K562 (cell line): ENCODE data around the gene RPL15. TPM values are rescaled to one million over a fixed set of nuclear protein-coding genes. Genes with fewer than 3 reads are reported as not detected.

Source experiments
- GTF2A2 ChIP-seq: IDR thresholded peaks from 2 replicates; pipeline ENCODE4 v1.6.1; 2016; ENCODE audit warnings: mild to moderate bottlenecking, missing genetic modification characterization, missing compliant biosample characterization
- MAFF ChIP-seq: IDR thresholded peaks from 2 replicates; pipeline ENCODE4 v1.6.1; 2012; ENCODE audit warnings: low read length, improper control_type of control experiment
- MAFG ChIP-seq: fragments of 450-650 bp; conservative IDR thresholded peaks from 2 replicates; pipeline ENCODE4 v1.6.1; 2016; ENCODE audit warnings: missing genetic modification characterization, missing compliant biosample characterization
- NR2C1 ChIP-seq, 2 experiments: fragments of 450-650 bp; IDR thresholded peaks; 2 replicates each; pipeline ENCODE4 v1.6.1; 2017; ENCODE audit warnings: mild to moderate bottlenecking in 2 of 2, antibody characterized with exemption in 1 of 2, inconsistent platforms in 1 of 2, missing compliant biosample characterization in 1 of 2, missing genetic modification characterization in 1 of 2
- RAD51 ChIP-seq: fragments of 450-650 bp; IDR thresholded peaks from 2 replicates; pipeline ENCODE4 v1.7.1; 2016; ENCODE audit warnings: low read depth, mild to moderate bottlenecking, borderline replicate concordance
- RBM22 ChIP-seq: fragments of 200-400 bp; formaldehyde crosslinking; IDR thresholded peaks from 2 replicates; pipeline ENCODE4 v1.6.1; 2018; ENCODE audit warnings: low read length, low read depth; ENCODE audit not compliant: poor library complexity, severe bottlenecking
- SNRNP70 ChIP-seq: fragments of 200-400 bp; formaldehyde crosslinking; optimal IDR thresholded peaks from 2 replicates; pipeline ENCODE3; 2017; ENCODE audit warnings: low read depth, low read length
- SRSF7 ChIP-seq: fragments of 200-400 bp; formaldehyde crosslinking; optimal IDR thresholded peaks from 2 replicates; pipeline ENCODE3; 2017; ENCODE audit warnings: mild to moderate bottlenecking, low read depth, low read length
- STAT6 ChIP-seq: sonication (generic); formaldehyde crosslinking; IDR thresholded peaks from 2 replicates; pipeline ENCODE4 v1.8.1; 2023; ENCODE audit warnings: mild to moderate bottlenecking, missing genetic modification reagents
- TARDBP ChIP-seq: fragments of 450-650 bp; IDR thresholded peaks from 2 replicates; pipeline ENCODE4 v1.6.1; 2016
- TCF7 ChIP-seq: sonication (generic); IDR thresholded peaks from 2 replicates; pipeline ENCODE4 v1.6.1; 2016; ENCODE audit warnings: antibody characterized with exemption, borderline replicate concordance
- YY1 ChIP-seq, 3 experiments: IDR thresholded peaks; 2 replicates each; pipeline ENCODE4 v1.6.1; 2011; ENCODE audit warnings: low read length in 2 of 3, mild to moderate bottlenecking in 2 of 3, moderate library complexity in 2 of 3, borderline replicate concordance in 1 of 3, control low read depth in 1 of 3, low read depth in 1 of 3; ENCODE audit not compliant: insufficient read depth in 3 of 3, insufficient replicate concordance in 2 of 3, control insufficient read depth in 1 of 3, insufficient read length in 1 of 3; ENCODE audit errors: extremely low read depth in 1 of 3
- ZNF766 ChIP-seq: fragments of 200-800 bp; sonication (Bioruptor generic); conservative IDR thresholded peaks from 2 replicates; pipeline ENCODE4 v1.6.1; 2016; ENCODE audit warnings: missing genetic modification characterization, missing compliant biosample characterization
- ZNF780A ChIP-seq: fragments of 250-450 bp; sonication (Bioruptor Pico); IDR thresholded peaks from 2 replicates; pipeline ENCODE4 v1.5.0; 2021; ENCODE audit warnings: mild to moderate bottlenecking
- polyA plus RNA-seq, 8 experiments: library from polyadenylated mRNA; depleted of rRNA in 4 of 8; stranded (reverse) in 5 of 8; unstranded in 3 of 8; fragments of >200 nt; fragmentation: Nextera tagmentation in 2 of 8; fragmentation: Illumina TruSeq in 1 of 8; extraction: Ambion mirVana in 2 of 8; extraction: Trizol in 1 of 8; gene quantifications; 2 replicates each; pipeline versions ENCODE4 v1.2.1 to v1.2.3, GENCODE V29; 2011 to 2014; ENCODE audit warnings: inconsistent platforms in 1 of 8, missing spikeins in 1 of 8
- total RNA-seq, 7 experiments: library from RNA; depleted of rRNA in 6 of 7; stranded (reverse); fragments of >200 nt in 6 of 7; fragmentation: Illumina TruSeq in 2 of 7; extraction: Trizol in 2 of 7; gene quantifications; 2 replicates each; pipeline versions ENCODE4 v1.2.1 to v1.2.3, GENCODE V29; 2011 to 2021; ENCODE audit warnings: low replicate concordance in 1 of 7
- TF ChIP-seq, protein P1 (sequence below): sonication (generic); formaldehyde crosslinking; IDR thresholded peaks from 2 replicates; pipeline ENCODE4 v1.8.0; 2022; ENCODE audit warnings: missing genetic modification reagents, mild to moderate bottlenecking, borderline replicate concordance
- TF ChIP-seq, protein P2 (sequence below): sonication (generic); formaldehyde crosslinking; IDR thresholded peaks from 2 replicates; pipeline ENCODE4 v1.8.0; 2022; ENCODE audit warnings: missing genetic modification reagents, mild to moderate bottlenecking, moderate library complexity, borderline replicate concordance
- TF ChIP-seq, protein P3 (sequence below): fragments of 250-450 bp; sonication (Bioruptor Pico); IDR thresholded peaks from 2 replicates; pipeline ENCODE4 v1.5.0; 2020; ENCODE audit warnings: mild to moderate bottlenecking

Gene RPL15
- total and polyA plus RNA-seq, 9 of the 15 experiments (the other 6 are each of a cell fraction or from before 2014, with no cell fraction given): 2,393 to 8,850 (median 3,928) TPM

GRCh38 chr3:23916886-23917678 is at the start of gene RPL15, which contains the start of gene NKIRAS1 (continued):
- TF ChIP-seq ZNF766 (CRISPR knock-in tag) (peak; percentile 73; the same call in 1 of the 2 replicates), MAFG (tag) (no peak), NR2C1 (IDR thresholded peaks at IDR 0.05) (peak; percentile 50), NR2C1 (tag; IDR thresholded peaks at IDR 0.05) (peak; percentile 83), MAFF (no peak), STAT6 (CRISPR knock-in tag) (peak; percentile 89), TARDBP (no peak; the same call in 1 of the 2 replicates), TCF7 (peak; percentile 81; the same call in 1 of the 2 replicates), RBM22 (peak; percentile 95), GTF2A2 (tag) (peak; percentile 87), SRSF7 (no peak), ZNF780A (no peak), SNRNP70 (no peak), RAD51 (no peak; the same call in 1 of the 2 replicates), YY1 (IDR thresholded peaks at IDR 0.05; ENCODE audit: borderline replicate concordance in 1 of 3, control insufficient read depth in 1 of 3, extremely low read depth in 1 of 3, insufficient read depth in 3 of 3, insufficient read length in 1 of 3, insufficient replicate concordance in 2 of 3, low read depth in 1 of 3, low read length in 2 of 3) (peak; percentile 53 to 91 (median 89))
- TF ChIP-seq, protein P1, sequence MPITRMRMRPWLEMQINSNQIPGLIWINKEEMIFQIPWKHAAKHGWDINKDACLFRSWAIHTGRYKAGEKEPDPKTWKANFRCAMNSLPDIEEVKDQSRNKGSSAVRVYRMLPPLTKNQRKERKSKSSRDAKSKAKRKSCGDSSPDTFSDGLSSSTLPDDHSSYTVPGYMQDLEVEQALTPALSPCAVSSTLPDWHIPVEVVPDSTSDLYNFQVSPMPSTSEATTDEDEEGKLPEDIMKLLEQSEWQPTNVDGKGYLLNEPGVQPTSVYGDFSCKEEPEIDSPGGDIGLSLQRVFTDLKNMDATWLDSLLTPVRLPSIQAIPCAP (CRISPR knock-in tag): 0 out of 2 replicates have a peak, but pooled peaks have one; percentile 90
- TF ChIP-seq, protein P2, sequence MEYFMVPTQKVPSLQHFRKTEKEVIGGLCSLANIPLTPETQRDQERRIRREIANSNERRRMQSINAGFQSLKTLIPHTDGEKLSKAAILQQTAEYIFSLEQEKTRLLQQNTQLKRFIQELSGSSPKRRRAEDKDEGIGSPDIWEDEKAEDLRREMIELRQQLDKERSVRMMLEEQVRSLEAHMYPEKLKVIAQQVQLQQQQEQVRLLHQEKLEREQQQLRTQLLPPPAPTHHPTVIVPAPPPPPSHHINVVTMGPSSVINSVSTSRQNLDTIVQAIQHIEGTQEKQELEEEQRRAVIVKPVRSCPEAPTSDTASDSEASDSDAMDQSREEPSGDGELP (CRISPR knock-in tag): peak; percentile 93; the same call in 1 of the 2 replicates
- TF ChIP-seq, protein P3, sequence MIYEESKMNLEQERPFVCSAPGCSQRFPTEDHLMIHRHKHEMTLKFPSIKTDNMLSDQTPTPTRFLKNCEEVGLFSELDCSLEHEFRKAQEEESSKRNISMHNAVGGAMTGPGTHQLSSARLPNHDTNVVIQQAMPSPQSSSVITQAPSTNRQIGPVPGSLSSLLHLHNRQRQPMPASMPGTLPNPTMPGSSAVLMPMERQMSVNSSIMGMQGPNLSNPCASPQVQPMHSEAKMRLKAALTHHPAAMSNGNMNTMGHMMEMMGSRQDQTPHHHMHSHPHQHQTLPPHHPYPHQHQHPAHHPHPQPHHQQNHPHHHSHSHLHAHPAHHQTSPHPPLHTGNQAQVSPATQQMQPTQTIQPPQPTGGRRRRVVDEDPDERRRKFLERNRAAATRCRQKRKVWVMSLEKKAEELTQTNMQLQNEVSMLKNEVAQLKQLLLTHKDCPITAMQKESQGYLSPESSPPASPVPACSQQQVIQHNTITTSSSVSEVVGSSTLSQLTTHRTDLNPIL: 0 out of 2 replicates have a peak, but pooled peaks have one; percentile 7
